SK-N-SH (cell line): ENCODE results near the gene ARGLU1. TPM values are rescaled to one million over a fixed set of nuclear protein-coding genes. Genes with fewer than 3 reads are reported as not detected.

Experiments used
- CTCF ChIA-PET: fragments of 300-600, 350-600 bp; formaldehyde crosslinking; extraction: SDS; loops from one replicate; lab custom pipeline; 2021; lab: Yijun Ruan, JAX
- POLR2A ChIA-PET: fragments of 350-600 bp; sonication (Branson Sonifier 250); formaldehyde crosslinking; extraction: SDS; loops from one replicate; lab custom pipeline; 2020; ENCODE audit warnings: antibody characterized with exemption, inconsistent platforms; lab: Yijun Ruan, JAX
- DNase-seq: peaks from one replicate; pipeline ENCODE4 v3.0.0; 2012
- H2AFZ ChIP-seq: fragments of 200-600 bp; sonication (generic); 2 replicates; pipeline ENCODE4 v1.8.1; 2016; ENCODE audit warnings: antibody characterized with exemption, mild to moderate bottlenecking, low read depth
- H3F3A ChIP-seq: fragments of 200-600 bp; sonication (generic); replicated peaks from 2 replicates; pipeline ENCODE3; 2016; ENCODE audit warnings: antibody characterized with exemption, mild to moderate bottlenecking; ENCODE audit not compliant: insufficient read depth
- H3K27ac ChIP-seq, 2 experiments: fragments of 200-500 bp in 1 of 2; fragments of 200-600 bp in 1 of 2; sonication (Bioruptor generic) in 1 of 2; sonication (generic), shearing (Covaris generic) in 1 of 2; 2 replicates each; pipeline versions ENCODE4 v1.5.1 to v1.6.1; 2014 to 2016; ENCODE audit warnings: low read depth in 2 of 2, inconsistent platforms in 1 of 2, low read length in 1 of 2, mild to moderate bottlenecking in 1 of 2, mixed read lengths in 1 of 2
- H3K27me3 ChIP-seq: fragments of 200-600 bp; sonication (generic), shearing (Covaris generic); 2 replicates; pipeline ENCODE4 v1.6.1; 2016; ENCODE audit warnings: mixed run types; ENCODE audit not compliant: insufficient read depth
- H3K36me3 ChIP-seq, 2 experiments: fragments of 200-500 bp in 1 of 2; fragments of 200-600 bp in 1 of 2; sonication (Bioruptor generic) in 1 of 2; sonication (generic) in 1 of 2; replicated peaks in 1 of 2; 2 replicates each; pipeline versions ENCODE3 to v1.5.1; 2014 to 2016; ENCODE audit warnings: low read length in 1 of 2, mild to moderate bottlenecking in 1 of 2; ENCODE audit not compliant: insufficient read depth in 2 of 2, control insufficient read depth in 1 of 2
- H3K4me1 ChIP-seq, 2 experiments: fragments of 200-500 bp in 1 of 2; fragments of 200-600 bp in 1 of 2; sonication (Bioruptor generic) in 1 of 2; sonication (generic), shearing (Covaris generic) in 1 of 2; 2 replicates each; pipeline versions ENCODE4 v1.5.1 to v1.6.1; 2014 to 2016; ENCODE audit warnings: low read depth in 1 of 2, low read length in 1 of 2, mixed run types in 1 of 2; ENCODE audit not compliant: insufficient read depth in 2 of 2, control insufficient read depth in 1 of 2
- H3K4me2 ChIP-seq: fragments of 200-600 bp; sonication (generic), shearing (Covaris generic); 2 replicates; pipeline ENCODE4 v1.6.1; 2017; ENCODE audit warnings: mixed run types
- H3K4me3 ChIP-seq, 2 experiments: fragments of 200-500 bp in 1 of 2; fragments of 200-600 bp in 1 of 2; sonication (Bioruptor generic) in 1 of 2; sonication (generic), shearing (Covaris generic) in 1 of 2; 2 replicates each; pipeline versions ENCODE4 v1.5.1 to v1.8.1; 2014 to 2016; ENCODE audit warnings: low read depth in 2 of 2, inconsistent platforms in 1 of 2, low read length in 1 of 2, mild to moderate bottlenecking in 1 of 2, mixed read lengths in 1 of 2, moderate library complexity in 1 of 2
- H3K79me2 ChIP-seq: fragments of 200-600 bp; sonication (generic); 2 replicates; pipeline ENCODE4 v1.8.1; 2017; ENCODE audit warnings: mild to moderate bottlenecking; ENCODE audit not compliant: insufficient read depth
- H3K9ac ChIP-seq: fragments of 200-600 bp; sonication (generic); 2 replicates; pipeline ENCODE4 v1.6.1; 2017; ENCODE audit warnings: mixed run types
- H3K9me2 ChIP-seq: fragments of 200-600 bp; sonication (generic); 2 replicates; pipeline ENCODE4 v1.6.1; 2017; ENCODE audit warnings: mixed run types
- H3K9me3 ChIP-seq: fragments of 200-600 bp; sonication (generic); 2 replicates; pipeline ENCODE4 v1.6.1; 2017; ENCODE audit warnings: mixed run types, mild to moderate bottlenecking, moderate library complexity
- H4K20me1 ChIP-seq: fragments of 200-600 bp; sonication (generic); 2 replicates; pipeline ENCODE4 v1.6.1; 2017; ENCODE audit warnings: mild to moderate bottlenecking, mixed run types; ENCODE audit not compliant: insufficient read depth
- CTCF ChIP-seq: fragments of 200-600 bp; sonication (generic); IDR thresholded peaks from 2 replicates; pipeline ENCODE4 v1.6.1; 2017; ENCODE audit warnings: antibody characterized with exemption, mild to moderate bottlenecking, moderate library complexity
- ELF1 ChIP-seq: IDR thresholded peaks from 2 replicates; pipeline ENCODE4 v1.4.0; 2012
- EP300 ChIP-seq, 2 experiments: IDR thresholded peaks; 2 replicates each; pipeline versions ENCODE4 v1.4.0 to v1.6.1; 2012; ENCODE audit warnings: borderline replicate concordance in 1 of 2, low read depth in 1 of 2, low read length in 1 of 2
- EZH2phosphoT487 ChIP-seq: fragments of 200-600 bp; sonication (generic); IDR thresholded peaks from 2 replicates; pipeline ENCODE4 v1.6.1; 2017; ENCODE audit warnings: low read depth, mixed run types, mild to moderate bottlenecking, antibody characterized with exemption, moderate library complexity, borderline replicate concordance
- FOXJ3 ChIP-seq: sonication (generic); formaldehyde crosslinking; IDR thresholded peaks from 2 replicates; pipeline ENCODE4 v1.5.1; 2020; ENCODE audit warnings: mild to moderate bottlenecking, missing genetic modification reagents
- GABPA ChIP-seq: IDR thresholded peaks from 2 replicates; pipeline ENCODE4 v1.4.0; 2012; ENCODE audit warnings: low read depth, mild to moderate bottlenecking
- MXI1 ChIP-seq: IDR thresholded peaks from 2 replicates; pipeline ENCODE4 v1.6.1; 2012; ENCODE audit warnings: mild to moderate bottlenecking, low read depth, low read length, improper control_type of control experiment
- NFIC ChIP-seq: IDR thresholded peaks from 2 replicates; pipeline ENCODE4 v1.4.0; 2012; ENCODE audit warnings: borderline replicate concordance
- RFX5 ChIP-seq: IDR thresholded peaks from 2 replicates; pipeline ENCODE4 v1.6.1; 2012; ENCODE audit warnings: mild to moderate bottlenecking, improper control_type of control experiment, low read length
- RXRA ChIP-seq: IDR thresholded peaks from 2 replicates; pipeline ENCODE4 v1.4.0; 2012; ENCODE audit warnings: low read depth, mild to moderate bottlenecking, borderline replicate concordance
- TEAD4 ChIP-seq: IDR thresholded peaks from 2 replicates; pipeline ENCODE4 v1.4.0; 2012; ENCODE audit warnings: mild to moderate bottlenecking, borderline replicate concordance; ENCODE audit not compliant: insufficient read depth
- YY1 ChIP-seq: IDR thresholded peaks from 2 replicates; pipeline ENCODE4 v1.4.0; 2012; ENCODE audit warnings: low read depth, mild to moderate bottlenecking
- WGBS: methylation state at CpG from one replicate; pipeline ENCODE4 v1.1.6; 2017; ENCODE audit warnings: low lambda C conversion rate; 5-methylcytosine and 5-hydroxymethylcytosine counted together
- polyA plus RNA-seq, 3 experiments: library from polyadenylated mRNA; depleted of rRNA; stranded (reverse); fragments of >200 nt; gene quantifications; 2 replicates each; pipeline ENCODE4 v1.2.3, GENCODE V29; 2012
- TF ChIP-seq, protein P1 (sequence below): IDR thresholded peaks from 2 replicates; pipeline ENCODE4 v1.4.0; 2012; ENCODE audit warnings: low read depth, borderline replicate concordance
- TF ChIP-seq, protein P2 (sequence below): IDR thresholded peaks from 2 replicates; pipeline ENCODE4 v1.6.1; 2012; ENCODE audit warnings: mild to moderate bottlenecking, low read depth, low read length, moderate library complexity

The ARGLU1 gene
- polyA plus RNA-seq, 1 of the 3 experiments (the other 2 are of a cell fraction): 101 TPM

- Histone ChIP-seq H3K4me3 (no peak overlapping the region), H3K27ac (peak overlapping the region in 1 of 2 experiments; percentile 74; a peak in 1 of 4 replicates), H4K20me1 (no peaks in the 10 kb centered on the region), H3K9me2 (no peaks in the 10 kb centered on the region), H3K36me3 (no peaks in the 10 kb centered on the region), H3K9ac (no peak overlapping the region), H3K79me2 (peaks cover 5% of the 10 kb centered on the region; the same call in 1 of the 2 replicates), H2AFZ (no peak overlapping the region), H3K9me3 (no peaks in the 10 kb centered on the region), H3K4me2 (no peak overlapping the region), H3K27me3 (no peaks in the 10 kb centered on the region), H3F3A (no peaks in the 10 kb centered on the region), H3K4me1 (peaks cover 0 to 42% of the 10 kb centered on the region in 2 experiments; a peak in 2 of 4 replicates)
- 30% methylated on average over 3 of the region's 3 CpGs for WGBS
- CTCF ChIA-PET: interaction anchor here (1.4 to 2.2 kb wide), 2 partner anchors 8 to 12 kb away, joined by 3 to 8 read pairs; partner anchors contain the start of gene EFNB2
- TF ChIP-seq NFIC (peak; percentile 16; the same call in 1 of the 2 replicates), EP300 (IDR thresholded peaks at IDR 0.05; ENCODE audit: borderline replicate concordance in 1 of 2, low read depth in 1 of 2, low read length in 1 of 2) (peak in 1 of 2 experiments; percentile 4; a peak in 1 of 4 replicates), RXRA (no peak)
- TF ChIP-seq, protein P1, sequence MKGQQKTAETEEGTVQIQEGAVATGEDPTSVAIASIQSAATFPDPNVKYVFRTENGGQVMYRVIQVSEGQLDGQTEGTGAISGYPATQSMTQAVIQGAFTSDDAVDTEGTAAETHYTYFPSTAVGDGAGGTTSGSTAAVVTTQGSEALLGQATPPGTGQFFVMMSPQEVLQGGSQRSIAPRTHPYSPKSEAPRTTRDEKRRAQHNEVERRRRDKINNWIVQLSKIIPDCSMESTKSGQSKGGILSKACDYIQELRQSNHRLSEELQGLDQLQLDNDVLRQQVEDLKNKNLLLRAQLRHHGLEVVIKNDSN: no peak
- POLR2A ChIA-PET: no interaction called here
- DNase-seq: peak; percentile 37
These were observed 44.4 kb downstream of the ARGLU1 start for GRCh38 chr13:106523576-106523975.

DNA sequence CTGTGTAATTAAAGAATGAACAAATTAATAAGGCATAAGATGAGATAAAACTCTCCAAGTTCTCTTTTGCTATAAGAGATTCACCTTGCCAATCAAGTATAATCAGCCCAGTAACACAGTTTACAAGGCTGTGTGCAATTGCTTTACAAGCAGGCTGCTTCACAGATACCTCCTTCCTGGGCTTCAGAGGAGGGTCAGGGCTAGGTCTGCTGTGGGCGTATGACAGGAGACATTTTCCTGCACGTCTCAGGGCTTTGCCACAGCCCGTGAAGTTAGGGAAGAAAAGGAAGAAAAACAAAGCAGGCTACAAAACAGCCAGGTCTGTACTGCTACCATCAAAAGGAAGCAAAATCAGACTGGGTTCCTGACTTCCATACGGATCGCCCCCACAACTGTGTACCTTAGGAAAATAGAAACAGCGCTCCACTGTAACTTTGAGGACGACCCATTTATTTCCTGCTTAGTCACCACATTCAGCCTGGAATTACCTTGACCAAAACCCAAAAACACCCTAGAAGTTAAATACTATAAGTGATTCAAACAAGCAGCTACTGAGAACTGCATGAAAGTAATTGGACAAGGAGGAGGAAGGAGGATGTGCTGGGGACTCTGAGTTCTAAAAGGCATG, 44.9 kb downstream of the ARGLU1 start:
- ChIA-PET POLR2A (interaction anchor here (1.3 kb wide), 1 partner anchor 13 kb away, joined by 3 read pairs; the partner anchor contains the start of gene EFNB2), CTCF (interaction anchor here (1.2 to 1.5 kb wide), 3 partner anchors 9 to 13 kb away, joined by 3 to 4 read pairs (median 3); no protein-coding TSS in a partner anchor)
- no peak for DNase-seq
- Histone ChIP-seq H3F3A (no peaks in the 10 kb centered on the region), H3K27me3 (no peaks in the 10 kb centered on the region), H3K9ac (no peak overlapping the region), H4K20me1 (no peaks in the 10 kb centered on the region), H3K27ac (peak overlapping the region in 1 of 2 experiments; percentile 74; a peak in 1 of 4 replicates), H3K9me3 (no peaks in the 10 kb centered on the region), H3K4me2 (no peak overlapping the region), H3K4me1 (peaks cover 0 to 41% of the 10 kb centered on the region in 2 experiments; a peak in 2 of 4 replicates), H3K79me2 (no peaks in the 10 kb centered on the region; the same call in 1 of the 2 replicates), H3K4me3 (no peak overlapping the region), H2AFZ (no peak overlapping the region), H3K36me3 (no peaks in the 10 kb centered on the region), H3K9me2 (no peaks in the 10 kb centered on the region)
- 82% methylated on average over 7 of the region's 7 CpGs for WGBS
- TF ChIP-seq GABPA: no peak
- TF ChIP-seq RXRA: no peak
- TF ChIP-seq YY1: no peak
- no peak for TF ChIP-seq ELF1
- TF ChIP-seq RFX5: no peak
- TF ChIP-seq, protein P2, sequence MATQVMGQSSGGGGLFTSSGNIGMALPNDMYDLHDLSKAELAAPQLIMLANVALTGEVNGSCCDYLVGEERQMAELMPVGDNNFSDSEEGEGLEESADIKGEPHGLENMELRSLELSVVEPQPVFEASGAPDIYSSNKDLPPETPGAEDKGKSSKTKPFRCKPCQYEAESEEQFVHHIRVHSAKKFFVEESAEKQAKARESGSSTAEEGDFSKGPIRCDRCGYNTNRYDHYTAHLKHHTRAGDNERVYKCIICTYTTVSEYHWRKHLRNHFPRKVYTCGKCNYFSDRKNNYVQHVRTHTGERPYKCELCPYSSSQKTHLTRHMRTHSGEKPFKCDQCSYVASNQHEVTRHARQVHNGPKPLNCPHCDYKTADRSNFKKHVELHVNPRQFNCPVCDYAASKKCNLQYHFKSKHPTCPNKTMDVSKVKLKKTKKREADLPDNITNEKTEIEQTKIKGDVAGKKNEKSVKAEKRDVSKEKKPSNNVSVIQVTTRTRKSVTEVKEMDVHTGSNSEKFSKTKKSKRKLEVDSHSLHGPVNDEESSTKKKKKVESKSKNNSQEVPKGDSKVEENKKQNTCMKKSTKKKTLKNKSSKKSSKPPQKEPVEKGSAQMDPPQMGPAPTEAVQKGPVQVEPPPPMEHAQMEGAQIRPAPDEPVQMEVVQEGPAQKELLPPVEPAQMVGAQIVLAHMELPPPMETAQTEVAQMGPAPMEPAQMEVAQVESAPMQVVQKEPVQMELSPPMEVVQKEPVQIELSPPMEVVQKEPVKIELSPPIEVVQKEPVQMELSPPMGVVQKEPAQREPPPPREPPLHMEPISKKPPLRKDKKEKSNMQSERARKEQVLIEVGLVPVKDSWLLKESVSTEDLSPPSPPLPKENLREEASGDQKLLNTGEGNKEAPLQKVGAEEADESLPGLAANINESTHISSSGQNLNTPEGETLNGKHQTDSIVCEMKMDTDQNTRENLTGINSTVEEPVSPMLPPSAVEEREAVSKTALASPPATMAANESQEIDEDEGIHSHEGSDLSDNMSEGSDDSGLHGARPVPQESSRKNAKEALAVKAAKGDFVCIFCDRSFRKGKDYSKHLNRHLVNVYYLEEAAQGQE: no peak
- no peak for TF ChIP-seq TEAD4
- no peak for TF ChIP-seq MXI1
- no peak for TF ChIP-seq FOXJ3
- no peak for TF ChIP-seq NFIC
- TF ChIP-seq CTCF: no peak
- TF ChIP-seq, protein P1: no peak
- TF ChIP-seq EZH2phosphoT487: no peak
